Measurements from ENCODE around the gene GAGE12J. TPM values are rescaled to one million over a fixed set of nuclear protein-coding genes. Genes with fewer than 3 reads are reported as not detected.
"Not testable (repeated sequence)": the region's sequence is repeated elsewhere in the genome, so short reads cannot be mapped to it uniquely, and the experiment has no call there.

Gene GAGE12J
- total RNA-seq, 2 donors from 2014 or later, result not detected

GRCh38 chrX:49286581-49286980 lies 35.3 kb upstream of the GAGE12J start:
- TF ChIP-seq, protein P1, sequence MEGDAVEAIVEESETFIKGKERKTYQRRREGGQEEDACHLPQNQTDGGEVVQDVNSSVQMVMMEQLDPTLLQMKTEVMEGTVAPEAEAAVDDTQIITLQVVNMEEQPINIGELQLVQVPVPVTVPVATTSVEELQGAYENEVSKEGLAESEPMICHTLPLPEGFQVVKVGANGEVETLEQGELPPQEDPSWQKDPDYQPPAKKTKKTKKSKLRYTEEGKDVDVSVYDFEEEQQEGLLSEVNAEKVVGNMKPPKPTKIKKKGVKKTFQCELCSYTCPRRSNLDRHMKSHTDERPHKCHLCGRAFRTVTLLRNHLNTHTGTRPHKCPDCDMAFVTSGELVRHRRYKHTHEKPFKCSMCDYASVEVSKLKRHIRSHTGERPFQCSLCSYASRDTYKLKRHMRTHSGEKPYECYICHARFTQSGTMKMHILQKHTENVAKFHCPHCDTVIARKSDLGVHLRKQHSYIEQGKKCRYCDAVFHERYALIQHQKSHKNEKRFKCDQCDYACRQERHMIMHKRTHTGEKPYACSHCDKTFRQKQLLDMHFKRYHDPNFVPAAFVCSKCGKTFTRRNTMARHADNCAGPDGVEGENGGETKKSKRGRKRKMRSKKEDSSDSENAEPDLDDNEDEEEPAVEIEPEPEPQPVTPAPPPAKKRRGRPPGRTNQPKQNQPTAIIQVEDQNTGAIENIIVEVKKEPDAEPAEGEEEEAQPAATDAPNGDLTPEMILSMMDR (IDR thresholded peaks at IDR 0.05), result no peak
- no peak overlapping the region for H3K4me3 ChIP-seq

DNA sequence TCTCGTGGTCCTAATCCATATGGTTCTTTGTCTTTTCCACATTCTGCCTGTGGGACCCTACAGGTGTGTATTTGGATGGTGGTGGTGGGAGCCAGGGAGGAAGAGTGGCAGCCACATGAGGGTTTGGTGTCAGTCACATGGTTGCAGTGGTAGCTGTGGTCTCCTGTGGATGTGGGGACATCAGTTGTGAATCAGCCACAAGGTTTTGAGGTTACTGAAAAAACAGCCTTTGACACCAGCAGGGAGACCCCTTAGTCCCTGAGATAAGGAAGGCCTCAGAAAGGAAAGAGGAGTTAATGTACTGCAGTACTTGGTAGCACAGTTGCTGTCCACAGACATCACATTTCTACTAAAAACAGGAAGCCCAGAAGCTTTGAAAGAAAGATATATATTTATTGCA lies 34.2 kb upstream of the GAGE12J start:
- Histone ChIP-seq H3K4me3 (no peak overlapping the region), H3K36me3 (no peaks in the 10 kb centered on the region), H3K27ac (no peak overlapping the region), H3K4me1 (ENCODE audit: control insufficient read depth in 1 of 2, low read depth in 2 of 2) (no peaks in the 10 kb centered on the region), H3K9me3 (no peaks in the 10 kb centered on the region), H3K27me3 (replicated peaks; ENCODE audit: insufficient read depth) (no peaks in the 10 kb centered on the region)
- no peak for ATAC-seq (ENCODE audit: insufficient number of reproducible peaks, low FRiP score, low read depth)
- TF ChIP-seq, protein P1 (IDR thresholded peaks at IDR 0.05), result no peak
- no peak for DNase-seq (ENCODE audit: low spot score)

More at GRCh38 chrX:49286581-49286980, 35.3 kb upstream of the GAGE12J start:
- no peaks in the 10 kb centered on the region for H3K36me3 ChIP-seq
- no peaks in the 10 kb centered on the region for H3K4me1 ChIP-seq (ENCODE audit: control insufficient read depth in 1 of 2, low read depth in 2 of 2)
- ATAC-seq (ENCODE audit: insufficient number of reproducible peaks, low FRiP score, low read depth) (no peak), DNase-seq (ENCODE audit: low spot score) (no peak)
- H3K9me3 ChIP-seq, result no peaks in the 10 kb centered on the region
- no peak overlapping the region for H3K27ac ChIP-seq
- no peaks in the 10 kb centered on the region for H3K27me3 ChIP-seq (replicated peaks; ENCODE audit: insufficient read depth)

- H3K4me1 ChIP-seq (ENCODE audit: control insufficient read depth in 1 of 2, low read depth in 2 of 2), result no peaks in the 10 kb centered on the region
- no peaks in the 10 kb centered on the region for H3K27me3 ChIP-seq (replicated peaks; ENCODE audit: insufficient read depth)
- ATAC-seq (ENCODE audit: insufficient number of reproducible peaks, low FRiP score, low read depth), result no peak
- no peak overlapping the region for H3K4me3 ChIP-seq
- no peak for DNase-seq (ENCODE audit: low spot score)
- H3K27ac ChIP-seq, result no peak overlapping the region
- no peaks in the 10 kb centered on the region for H3K36me3 ChIP-seq
- no peaks in the 10 kb centered on the region for H3K9me3 ChIP-seq
- TF ChIP-seq, protein P1 (IDR thresholded peaks at IDR 0.05), result no peak
These were observed 31.6 kb upstream of the GAGE12J start for GRCh38 chrX:49290215-49290614.

DNA sequence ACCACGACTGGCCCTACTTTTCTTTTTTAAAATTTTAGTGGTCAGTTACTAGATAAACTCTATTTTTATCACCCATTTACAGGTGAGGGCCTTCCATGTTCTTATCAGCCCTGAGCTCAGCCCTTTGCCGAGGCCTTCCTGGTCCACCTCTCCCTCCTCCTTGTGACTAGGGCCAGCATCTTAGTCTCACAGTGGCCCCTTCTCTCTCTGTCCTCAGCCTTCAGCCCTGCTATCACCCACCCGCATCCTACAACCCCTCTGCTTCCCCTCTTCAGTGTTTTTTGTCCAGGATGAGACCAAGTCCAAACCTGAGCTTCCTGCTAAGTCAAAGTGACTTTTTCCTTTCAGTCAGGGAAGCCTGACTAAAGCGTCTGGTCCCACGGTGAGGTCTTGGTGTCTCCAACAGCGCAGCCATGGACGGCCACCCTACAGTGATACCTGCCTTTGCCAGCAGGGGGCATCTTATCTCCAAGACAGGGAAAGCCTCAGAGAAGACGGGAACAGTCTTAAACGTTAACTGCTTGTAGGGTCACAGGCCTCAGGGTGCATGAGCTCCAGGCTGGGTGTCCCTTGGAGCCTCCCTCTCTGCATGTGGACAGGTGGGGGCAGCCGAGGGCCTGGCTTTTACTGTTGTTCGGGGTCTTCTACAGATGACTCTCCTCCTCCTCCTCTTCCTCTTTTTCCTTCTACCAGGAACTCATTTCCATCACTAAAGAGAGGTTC lies 30.1 kb upstream of the GAGE12J start:
- no peak overlapping the region for H3K4me3 ChIP-seq
- H3K9me3 ChIP-seq, result no peaks in the 10 kb centered on the region
- H3K27ac ChIP-seq, result no peak overlapping the region
- DNase-seq (ENCODE audit: low spot score), result no peak
- no peaks in the 10 kb centered on the region for H3K27me3 ChIP-seq (replicated peaks; ENCODE audit: insufficient read depth)
- TF ChIP-seq, protein P1 (IDR thresholded peaks at IDR 0.05), result peak; percentile 52
- H3K4me1 ChIP-seq (ENCODE audit: control insufficient read depth in 1 of 2, low read depth in 2 of 2), result no peaks in the 10 kb centered on the region
- ATAC-seq (ENCODE audit: insufficient number of reproducible peaks, low FRiP score, low read depth), result no peak
- no peaks in the 10 kb centered on the region for H3K36me3 ChIP-seq

DNA sequence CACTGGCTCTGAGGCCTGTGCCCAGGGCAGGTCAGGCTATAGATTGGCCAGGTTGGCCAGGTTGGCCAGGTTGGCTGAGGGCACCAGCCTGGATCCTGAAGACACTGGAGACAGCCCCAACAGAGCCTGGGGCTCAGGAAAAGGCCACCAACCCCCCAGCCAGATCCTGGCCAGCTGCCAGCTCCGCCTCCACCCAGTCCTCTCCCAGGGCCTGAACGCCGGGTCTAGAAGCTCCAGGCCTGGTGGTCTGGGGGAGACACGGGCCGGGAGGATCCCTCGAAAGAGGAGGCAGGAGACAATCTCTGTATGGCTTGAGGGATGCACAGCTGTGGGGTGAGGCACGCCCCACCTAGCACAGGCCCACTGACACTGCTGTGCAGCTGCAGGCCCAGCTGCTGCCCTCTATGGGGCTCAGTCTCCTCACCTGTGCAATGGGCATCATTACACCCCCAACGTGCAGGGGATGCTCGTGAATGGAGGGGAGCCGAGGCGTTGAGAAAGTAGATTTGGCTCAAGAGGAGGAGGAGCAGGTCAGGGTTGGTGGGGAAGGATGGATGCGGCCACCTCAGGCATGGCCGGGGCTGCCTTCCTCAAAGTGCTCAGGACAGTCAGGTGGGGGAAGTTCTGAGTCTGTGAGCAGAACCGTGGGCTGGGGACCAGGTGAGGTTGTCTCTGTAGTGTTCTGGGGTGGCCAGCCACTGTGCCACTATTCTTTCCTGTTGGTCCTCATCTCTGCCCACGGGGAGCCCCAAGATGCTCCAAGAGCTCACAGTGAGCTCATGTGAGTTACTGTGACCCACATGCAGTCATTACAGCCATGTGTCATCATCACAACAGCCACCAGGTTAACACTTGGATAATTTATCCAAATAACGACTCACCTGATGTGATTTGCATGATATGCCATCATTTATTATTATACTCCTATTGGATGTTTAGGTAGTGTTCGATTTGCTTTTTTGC lies 29.2 kb upstream of the GAGE12J start:
- Histone ChIP-seq H3K36me3 (no peaks in the 10 kb centered on the region), H3K27me3 (replicated peaks; ENCODE audit: insufficient read depth) (no peaks in the 10 kb centered on the region), H3K4me1 (ENCODE audit: control insufficient read depth in 1 of 2, low read depth in 2 of 2) (no peaks in the 10 kb centered on the region), H3K4me3 (no peak overlapping the region), H3K27ac (no peak overlapping the region), H3K9me3 (no peaks in the 10 kb centered on the region)
- TF ChIP-seq, protein P1 (IDR thresholded peaks at IDR 0.05), result no peak
- ATAC-seq (ENCODE audit: insufficient number of reproducible peaks, low FRiP score, low read depth) (no peak), DNase-seq (ENCODE audit: low spot score) (no peak)

DNA sequence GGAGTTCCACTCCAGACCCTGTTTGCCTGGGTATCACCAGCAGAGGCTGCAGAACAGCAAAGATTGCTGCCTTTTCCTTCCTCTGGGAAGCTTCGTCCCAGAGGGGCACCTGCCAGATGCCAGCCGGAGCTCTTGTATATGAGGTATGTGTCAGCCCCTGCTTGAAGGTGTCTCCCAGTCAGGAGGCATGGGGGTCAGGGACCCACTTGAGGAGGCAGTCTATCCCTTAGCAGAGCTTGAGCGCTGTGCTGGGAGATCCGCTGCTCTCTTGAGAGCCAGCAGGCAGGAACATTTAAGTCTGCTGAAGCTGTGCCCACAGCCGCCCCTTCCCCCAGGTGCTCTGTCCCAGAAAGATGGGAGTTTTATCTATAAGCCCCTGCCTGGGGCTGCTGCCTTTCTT lies 22.5 kb upstream of the GAGE12J start:
- H3K27ac ChIP-seq; H3K4me1 ChIP-seq (ENCODE audit: control insufficient read depth in 1 of 2, low read depth in 2 of 2); H3K27me3 ChIP-seq (replicated peaks; ENCODE audit: insufficient read depth); DNase-seq (ENCODE audit: low spot score); H3K9me3 ChIP-seq; ATAC-seq (ENCODE audit: insufficient number of reproducible peaks, low FRiP score, low read depth); H3K4me3 ChIP-seq; H3K36me3 ChIP-seq: not testable (repeated sequence)

All from thoracic aorta (tissue), 2 donors.